ENCODE measurements around the gene DDI2.

DDI2 gene

DNA sequence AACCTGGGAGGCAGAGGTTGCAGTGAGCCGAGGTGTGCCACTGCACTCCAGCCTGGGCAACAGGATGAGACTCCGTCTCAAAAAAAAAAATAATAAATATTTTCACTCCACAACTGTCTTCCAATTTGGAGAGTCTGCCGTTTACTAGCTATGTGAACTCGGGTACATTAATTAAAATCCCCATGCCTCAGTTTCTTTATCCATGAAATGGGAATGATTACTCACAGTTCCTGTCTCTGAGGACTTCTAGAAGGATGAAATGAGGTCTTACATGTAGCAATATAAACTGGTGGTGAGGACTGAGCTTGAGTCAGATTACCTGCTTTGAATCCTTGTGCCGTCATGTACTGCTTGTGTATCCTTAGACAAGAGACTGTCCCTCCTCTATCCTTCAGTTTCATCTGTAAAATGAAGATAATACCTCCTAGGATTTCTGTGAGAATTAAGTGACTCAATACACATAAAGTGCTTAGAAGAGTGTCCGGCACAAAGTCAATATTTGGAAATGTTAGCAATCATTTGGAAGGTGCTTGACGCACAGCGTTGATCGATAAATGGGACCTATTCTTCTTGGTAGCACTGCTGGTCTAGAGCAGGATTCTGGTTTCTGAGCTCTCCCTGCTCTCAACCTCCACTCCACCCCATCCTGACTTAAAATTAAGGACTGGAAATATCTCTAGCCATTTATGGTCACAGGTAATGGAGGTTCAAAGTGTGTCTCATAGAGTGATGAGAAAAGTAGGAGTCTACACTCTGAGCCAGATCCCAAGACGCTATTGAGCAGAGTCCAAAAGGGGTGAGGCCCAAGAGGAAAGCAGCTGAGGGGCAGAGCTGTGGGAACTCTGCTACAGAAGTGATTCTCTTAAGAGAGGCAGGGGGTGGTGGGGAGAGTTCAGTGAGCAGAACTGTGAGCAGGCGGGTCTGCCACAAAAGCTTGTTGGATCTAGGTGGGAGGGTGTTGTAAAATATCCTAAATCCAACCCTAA, 11.6 kb upstream of the DDI2 start:
- DNase-seq (ENCODE audit: low read depth): no peak

DNA sequence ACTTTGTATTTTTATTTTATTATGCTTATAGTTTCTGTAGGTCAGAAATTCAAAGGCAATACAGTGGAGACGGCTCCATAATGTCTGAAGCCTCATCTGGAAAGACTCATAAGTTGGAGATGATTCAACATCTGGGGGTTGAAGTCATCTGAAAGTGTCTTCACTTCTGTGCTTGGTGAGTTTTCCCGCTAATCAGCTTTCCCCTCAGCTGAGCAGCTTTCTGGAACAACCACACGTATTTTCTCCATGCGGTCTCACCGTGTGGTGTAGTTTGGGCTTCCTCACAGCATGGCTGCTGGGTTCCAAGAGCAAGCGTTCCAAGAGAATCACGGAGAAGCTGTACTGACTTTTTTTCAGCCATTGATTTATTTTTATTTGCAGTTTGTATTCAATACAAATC, 7.6 kb upstream of the DDI2 start:
- DNase-seq (ENCODE audit: low read depth): no peak

DNA sequence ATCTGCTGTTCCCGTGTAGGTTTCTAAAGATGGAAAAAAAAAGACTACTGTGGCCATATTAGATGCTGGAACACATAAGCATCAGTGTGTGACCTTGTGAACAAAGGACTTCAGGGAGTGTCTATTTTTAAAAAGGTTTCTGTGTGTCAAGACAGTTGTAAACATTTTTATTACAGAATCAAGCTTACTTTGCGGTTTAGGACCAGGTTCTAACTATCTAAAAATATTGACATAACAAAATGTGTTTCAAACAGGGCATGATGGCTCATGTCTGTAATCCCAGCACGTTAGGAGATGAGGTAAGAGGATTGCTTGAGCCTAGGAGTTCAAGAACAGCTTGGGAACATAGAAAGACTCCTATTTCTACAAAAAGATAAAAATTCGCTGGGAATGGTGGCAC, 7.1 kb upstream of the DDI2 start:
- no peak for DNase-seq (ENCODE audit: low read depth)

- no peak for DNase-seq (ENCODE audit: low read depth)
Measured at GRCh38 chr1:15616373-15617172, 685 bp upstream of the DDI2 start.

- DNase-seq (ENCODE audit: low read depth): no peak
Measured at GRCh38 chr1:15618077-15618654, 908 bp downstream of the DDI2 start.

GRCh38 chr1:15618655-15619525, 1.6 kb downstream of the DDI2 start:
- no peak for DNase-seq (ENCODE audit: low read depth)

DNA sequence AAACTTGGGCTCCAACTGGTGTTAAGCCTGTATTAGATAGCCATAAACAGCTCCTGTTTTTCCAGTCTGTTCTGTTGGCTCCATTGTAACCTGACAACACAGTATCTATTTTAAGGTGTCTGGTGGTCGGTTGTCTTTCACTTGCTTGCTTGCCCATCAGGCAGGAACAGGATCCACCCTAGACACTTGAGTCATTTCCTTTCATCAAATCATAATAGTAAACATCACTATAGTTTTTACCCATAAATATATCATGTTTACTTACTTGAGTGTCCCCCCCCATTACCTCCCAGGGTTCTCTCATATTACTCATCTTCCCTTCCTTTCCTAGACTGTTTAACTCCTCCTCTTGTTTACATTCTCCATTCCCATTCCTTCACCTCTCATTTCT, 2.9 kb downstream of the DDI2 start:
- no peak for DNase-seq (ENCODE audit: low read depth)

DNA sequence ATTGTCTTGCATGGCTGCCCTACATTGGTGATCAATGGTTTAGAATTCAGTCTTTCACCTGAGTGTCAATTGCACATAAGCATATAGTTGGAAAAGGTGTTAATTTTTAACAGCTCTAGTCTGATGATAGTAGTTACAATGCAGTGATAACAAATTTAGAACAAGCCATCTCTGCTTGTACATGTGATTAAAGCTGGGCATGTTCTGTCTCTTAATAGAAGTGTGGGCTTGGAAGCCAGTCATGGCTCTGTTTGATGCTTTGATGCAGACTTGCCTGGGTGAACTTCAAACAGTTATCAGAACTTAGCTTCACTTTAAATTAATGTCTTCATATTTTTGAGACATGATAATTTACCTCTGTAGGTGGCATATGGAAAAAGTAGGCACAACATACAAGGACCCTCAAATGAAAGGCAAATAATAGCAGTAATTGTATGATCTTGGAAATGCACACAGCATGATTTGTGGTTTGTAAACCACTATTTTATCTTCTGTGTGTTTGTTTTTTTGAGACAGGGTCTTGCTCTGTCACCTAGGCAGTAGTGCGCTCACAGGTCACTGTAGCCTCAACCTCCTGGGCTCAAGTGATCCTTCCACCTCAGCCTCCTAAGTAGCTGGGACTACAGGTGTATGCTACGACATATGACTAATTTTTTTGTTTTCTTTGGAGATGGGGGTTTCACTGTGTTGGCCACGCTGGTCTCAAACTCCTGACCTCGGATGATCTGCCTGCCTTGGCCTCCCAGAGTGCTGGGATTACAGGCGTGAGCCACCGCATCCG, 3.8 kb downstream of the DDI2 start:
- no peak for DNase-seq (ENCODE audit: low read depth)

- no peak for DNase-seq (ENCODE audit: low read depth)
Measured at GRCh38 chr1:15621975-15622374, 4.7 kb downstream of the DDI2 start.

- no peak for DNase-seq (ENCODE audit: low read depth)
Measured at GRCh38 chr1:15622712-15623373, 5.6 kb downstream of the DDI2 start.

- DNase-seq (ENCODE audit: low read depth): no peak
Measured at GRCh38 chr1:15623435-15623834, 6.2 kb downstream of the DDI2 start.

GRCh38 chr1:15624133-15624714, 7.0 kb downstream of the DDI2 start:
- no peak for DNase-seq (ENCODE audit: low read depth)

DNA sequence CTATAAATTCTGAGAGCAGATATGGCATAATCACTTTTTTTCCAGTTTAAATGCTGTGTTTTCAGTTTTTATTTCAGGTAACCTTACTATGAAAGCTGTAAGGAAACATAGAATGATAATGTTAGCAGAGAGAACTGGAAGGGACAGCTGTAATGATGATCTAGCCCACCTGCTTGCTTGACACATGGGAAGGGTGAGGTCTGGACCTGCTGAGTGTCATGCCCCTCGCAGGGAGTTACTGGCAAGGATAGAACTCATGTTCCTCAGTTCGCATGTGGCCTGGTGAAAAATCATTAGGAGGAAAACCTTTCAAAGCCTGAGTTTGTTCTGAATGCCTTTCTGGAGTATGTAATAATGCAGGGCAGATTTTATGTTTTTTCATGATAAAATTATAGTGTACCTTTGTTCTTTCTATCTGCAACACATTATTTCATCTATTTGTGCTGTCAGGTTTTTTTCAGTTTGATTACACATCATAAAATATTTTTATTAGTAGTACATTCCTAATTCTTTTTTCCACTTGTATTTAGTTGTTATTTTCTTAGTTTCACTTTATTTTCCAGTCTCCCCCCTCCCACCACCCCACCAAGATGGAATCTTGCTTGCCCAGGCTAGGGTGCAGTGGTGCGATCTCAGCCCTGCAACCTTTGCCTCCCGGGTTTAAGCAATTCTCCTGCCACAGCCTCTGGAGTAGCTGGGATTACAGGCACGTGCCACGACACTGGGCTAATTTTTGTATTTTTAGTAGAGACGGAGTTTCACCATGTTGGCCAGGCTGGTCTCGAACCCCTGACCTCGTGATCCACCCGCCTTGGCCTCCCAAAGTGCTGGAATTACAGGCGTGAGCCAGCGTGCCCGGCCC, 8.0 kb downstream of the DDI2 start:
- no peak for DNase-seq (ENCODE audit: low read depth)

- no peak for DNase-seq (ENCODE audit: low read depth)
Measured at GRCh38 chr1:15626269-15626950, 9.2 kb downstream of the DDI2 start.

DNA sequence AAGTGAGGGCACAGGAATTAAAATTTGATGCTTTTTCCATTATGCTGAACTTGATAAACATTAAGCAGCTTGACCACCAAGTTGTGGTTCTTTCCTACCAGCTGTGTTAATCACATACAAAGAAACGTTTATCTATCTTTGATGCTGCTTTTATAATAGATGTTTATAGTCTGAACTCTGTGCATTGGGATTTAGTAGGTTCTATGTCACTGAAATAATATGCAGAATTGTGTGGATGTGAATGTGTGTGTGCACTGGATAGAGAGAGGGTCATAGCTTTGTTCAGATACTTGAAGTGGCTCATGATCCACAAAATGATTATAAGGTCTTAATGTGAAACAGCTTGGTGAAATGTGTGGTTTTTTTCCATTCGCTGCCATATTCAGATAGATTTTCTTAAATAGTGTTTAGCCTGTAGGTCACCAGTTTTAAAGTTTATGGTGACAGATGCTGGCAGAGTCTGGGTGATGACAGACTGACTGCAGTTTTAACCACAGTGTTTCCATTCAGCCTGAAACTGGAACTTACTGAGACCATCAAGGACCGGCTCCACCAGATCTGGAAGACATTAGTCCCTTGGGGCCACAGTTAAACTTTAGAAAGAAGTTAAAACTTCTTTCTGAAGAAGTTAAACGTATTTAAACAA, 10.2 kb downstream of the DDI2 start:
- DNase-seq (ENCODE audit: low read depth): no peak

DNA sequence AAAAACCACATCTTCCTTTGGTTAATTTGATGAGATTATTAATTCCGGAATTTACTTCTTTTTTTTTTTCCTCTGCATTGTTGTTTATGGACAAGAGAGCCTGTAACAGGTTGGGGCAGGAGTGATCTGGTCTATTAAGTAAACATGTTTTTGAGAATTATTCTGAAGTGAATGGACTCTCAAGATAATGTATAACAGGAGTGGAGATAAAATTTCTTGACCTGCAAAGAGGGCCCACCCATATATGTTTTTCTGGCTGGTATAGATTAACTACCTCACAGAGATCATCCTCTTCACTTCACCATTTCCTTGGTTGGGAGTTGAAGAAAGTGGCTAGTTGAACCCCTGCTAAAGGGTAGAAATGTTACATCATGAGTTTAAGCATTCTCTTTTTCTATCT, 10.7 kb downstream of the DDI2 start:
- no peak for DNase-seq (ENCODE audit: low read depth)

- no peak for DNase-seq (ENCODE audit: low read depth)
Measured at GRCh38 chr1:15633756-15634420, 16.6 kb downstream of the DDI2 start.
